A673 (cell line): ENCODE measurements around the gene ILKAP.

Experiments
- CTCF ChIP-seq: fragments of 300-800, 200-600 bp; sonication (generic); conservative IDR thresholded peaks from 2 replicates; pipeline ENCODE4 v1.5.1; 2017; ENCODE audit warnings: low read depth, mild to moderate bottlenecking, antibody characterized with exemption, low read length, moderate library complexity, mixed read lengths
- EZH2 ChIP-seq: fragments of 200-600 bp; sonication (generic); IDR thresholded peaks from 2 replicates; pipeline ENCODE4 v1.6.1; 2017; ENCODE audit warnings: borderline replicate concordance, low read depth, mild to moderate bottlenecking, mixed read lengths, antibody characterized with exemption, low read length; ENCODE audit not compliant: poor library complexity, severe bottlenecking

GRCh38 chr2:238238311-238238765, 34.8 kb upstream of the ILKAP start:
- no peak for TF ChIP-seq CTCF
- no peak for TF ChIP-seq EZH2
